G401 (cell line): ENCODE results near the gene RNF148. TPM values are rescaled to one million over a fixed set of nuclear protein-coding genes. Genes with fewer than 3 reads are reported as not detected.
"Not testable (repeated sequence)": the region's sequence is repeated elsewhere in the genome, so short reads cannot be mapped to it uniquely, and the experiment has no call there.

Experiments
- DNase-seq: peaks from one replicate; pipeline ENCODE4 v3.0.0-alpha.2; 2015; ENCODE audit warnings: low spot score
- in situ Hi-C: cut with HindIII; loops from 2 replicates; pipeline ENCODE4 v1.10.0; 2016; ENCODE audit warnings: low sequenced_read_pairs, mixed read lengths
- total RNA-seq: library from RNA; depleted of rRNA; stranded (reverse); fragments of >200 nt; shearing (Covaris generic); gene quantifications from 2 replicates; pipeline ENCODE4 v1.2.3, GENCODE V29; 2014

The RNF148 gene
- total RNA-seq, 1 experiment from 2014 or later = not detected

- peak; percentile 71 for DNase-seq
- in situ Hi-C loops = no loop called here
These were observed 8.0 kb downstream of the RNF148 start for GRCh38 chr7:122694697-122695096.

GRCh38 chr7:122692769-122693309, 9.9 kb downstream of the RNF148 start:
- DNase-seq = no peak
- in situ Hi-C loops = no loop called here

- in situ Hi-C loops = no loop called here
- peak; percentile 84 for DNase-seq
These were observed 11.0 kb downstream of the RNF148 start for GRCh38 chr7:122691569-122692235.

- in situ Hi-C loops = no loop called here
- DNase-seq = no peak
These were observed 13.2 kb downstream of the RNF148 start for GRCh38 chr7:122689346-122690109.

GRCh38 chr7:122688400-122688998, 14.2 kb downstream of the RNF148 start:
- DNase-seq = no peak
- in situ Hi-C loops = no loop called here

- DNase-seq = no peak
- in situ Hi-C loops = no loop called here
These were observed 16.3 kb downstream of the RNF148 start for GRCh38 chr7:122686360-122686878.

GRCh38 chr7:122684504-122684903, 18.2 kb downstream of the RNF148 start:
- DNase-seq = no peak
- in situ Hi-C loops = no loop called here

GRCh38 chr7:122682815-122683550, 19.7 kb downstream of the RNF148 start:
- peak; percentile 95 for DNase-seq
- in situ Hi-C loops = no loop called here

- DNase-seq, in situ Hi-C loops: not testable (repeated sequence)
These were observed 21.5 kb downstream of the RNF148 start for GRCh38 chr7:122681186-122681585.

GRCh38 chr7:122679813-122680212, 22.9 kb downstream of the RNF148 start:
- DNase-seq = no peak
- in situ Hi-C loops = no loop called here

- DNase-seq, in situ Hi-C loops: not testable (repeated sequence)
These were observed 23.4 kb downstream of the RNF148 start for GRCh38 chr7:122679269-122679709.

- no peak for DNase-seq
- in situ Hi-C loops = no loop called here
These were observed 25.6 kb downstream of the RNF148 start for GRCh38 chr7:122677149-122677548.

- in situ Hi-C loops = no loop called here
These were observed 26.3 kb downstream of the RNF148 start for GRCh38 chr7:122676466-122676865.

GRCh38 chr7:122675621-122676020, 27.1 kb downstream of the RNF148 start:
- in situ Hi-C loops = no loop called here
- DNase-seq = no peak

More at GRCh38 chr7:122676466-122676865, 26.3 kb downstream of the RNF148 start:
- peak; percentile 88 for DNase-seq

GRCh38 chr7:122675011-122675410, 27.7 kb downstream of the RNF148 start:
- in situ Hi-C loops = no loop called here

GRCh38 chr7:122674502-122674901, 28.2 kb downstream of the RNF148 start:
- peak; percentile 75 for DNase-seq
- in situ Hi-C loops = no loop called here

More at GRCh38 chr7:122675011-122675410, 27.7 kb downstream of the RNF148 start:
- DNase-seq = no peak

- in situ Hi-C loops = no loop called here
- no peak for DNase-seq
These were observed 28.8 kb downstream of the RNF148 start for GRCh38 chr7:122673951-122674350.

GRCh38 chr7:122672536-122672935, 30.2 kb downstream of the RNF148 start:
- in situ Hi-C loops = no loop called here
- DNase-seq = no peak

GRCh38 chr7:122663733-122664132, 39.0 kb downstream of the RNF148 start:
- DNase-seq = no peak
- in situ Hi-C loops = no loop called here
